D721Med (cell line): ENCODE data around the gene ZNF532.

ENCODE experiments used
- DNase-seq: peaks from one replicate; pipeline ENCODE4 v3.0.0; 2011; ENCODE audit warnings: low spot score; ENCODE audit not compliant: insufficient read length
- FAIRE-seq: peaks from 2 replicates; lab custom pipeline; 2011; peaks lifted over from hg19 to GRCh38; lab: Jason Lieb, UNC
- CTCF ChIP-seq: IDR thresholded peaks from 2 replicates; pipeline ENCODE4 v1.5.1; 2012; ENCODE audit warnings: mild to moderate bottlenecking, control low read depth; ENCODE audit not compliant: insufficient read depth; ENCODE audit errors: missing control alignments

Gene ZNF532

GRCh38 chr18:59026364-59026763 is 161.7 kb downstream of the ZNF532 start:
- DNase-seq, result no peak
- FAIRE-seq, result no peak
- TF ChIP-seq CTCF, result no peak

- no peak for TF ChIP-seq CTCF
- FAIRE-seq, result no peak
- DNase-seq, result no peak
Measured at GRCh38 chr18:59026831-59027410, 162.2 kb downstream of the ZNF532 start.

- no peak for TF ChIP-seq CTCF
- FAIRE-seq (peak; percentile 46), DNase-seq (no peak)
Measured at GRCh38 chr18:59029663-59030429, 165.2 kb downstream of the ZNF532 start.

GRCh38 chr18:59032308-59032707 is 167.6 kb downstream of the ZNF532 start:
- no peak for TF ChIP-seq CTCF
- FAIRE-seq, result no peak

GRCh38 chr18:59033359-59033758 is 168.7 kb downstream of the ZNF532 start:
- FAIRE-seq (no peak), DNase-seq (no peak)
- no peak for TF ChIP-seq CTCF

More at GRCh38 chr18:59032308-59032707, 167.6 kb downstream of the ZNF532 start:
- no peak for DNase-seq

- DNase-seq (no peak), FAIRE-seq (no peak)
- no peak for TF ChIP-seq CTCF
Measured at GRCh38 chr18:59033974-59034373, 169.3 kb downstream of the ZNF532 start.

GRCh38 chr18:59035591-59035990 is 170.9 kb downstream of the ZNF532 start:
- no peak for TF ChIP-seq CTCF
- no peak for FAIRE-seq
- no peak for DNase-seq
